Neural cell (in vitro differentiated cells): ENCODE data around the gene MED13L. TPM values are rescaled to one million over a fixed set of nuclear protein-coding genes. Genes with fewer than 3 reads are reported as not detected.

Source experiments
- H2AFZ ChIP-seq: fragments of 200-600, 300-800 bp; sonication (generic), shearing (Covaris generic); 2 replicates; pipeline ENCODE4 v1.6.0; 2014; ENCODE audit warnings: low read depth, mild to moderate bottlenecking, antibody characterized with exemption, low read length, moderate library complexity
- H3F3A ChIP-seq: fragments of 200-600 bp; shearing (Covaris generic); 2 replicates; pipeline ENCODE4 v1.6.1; 2016; ENCODE audit warnings: mild to moderate bottlenecking, moderate library complexity, mixed read lengths, antibody characterized with exemption, low read length; ENCODE audit not compliant: insufficient read depth, poor library complexity, severe bottlenecking
- H3K27ac ChIP-seq: fragments of 200-600, 300-800 bp; sonication (generic), shearing (Covaris generic); 2 replicates; pipeline ENCODE4 v1.5.1; 2014; ENCODE audit warnings: mild to moderate bottlenecking, low read length, moderate library complexity
- H3K27me3 ChIP-seq: fragments of 300-800, 200-600 bp; sonication (generic), shearing (Covaris generic); 2 replicates; pipeline ENCODE4 v1.6.0; 2014; ENCODE audit warnings: mild to moderate bottlenecking, low read depth, low read length, moderate library complexity; ENCODE audit not compliant: insufficient read depth
- H3K36me3 ChIP-seq: fragments of 300-800, 200-600 bp; sonication (generic), shearing (Covaris generic); 2 replicates; pipeline ENCODE4 v1.5.1; 2014; ENCODE audit warnings: mild to moderate bottlenecking, antibody characterized with exemption, low read length, moderate library complexity; ENCODE audit not compliant: insufficient read depth
- H3K4me2 ChIP-seq: fragments of 300-800, 200-600 bp; sonication (generic), shearing (Covaris generic); 2 replicates; pipeline ENCODE4 v1.6.0; 2014; ENCODE audit warnings: mild to moderate bottlenecking, low read length
- H3K4me3 ChIP-seq: fragments of 300-800, 200-600 bp; sonication (generic), shearing (Covaris generic); 2 replicates; pipeline ENCODE4 v1.5.1; 2014; ENCODE audit warnings: mild to moderate bottlenecking, low read length, moderate library complexity
- H3K79me2 ChIP-seq: fragments of 200-600 bp; shearing (Covaris generic); replicated peaks from 2 replicates; pipeline ENCODE4 v1.6.0; 2014; ENCODE audit warnings: mild to moderate bottlenecking, low read length, moderate library complexity; ENCODE audit not compliant: insufficient read depth
- H3K9ac ChIP-seq: fragments of 300-800, 200-600 bp; sonication (generic), shearing (Covaris generic); 2 replicates; pipeline ENCODE4 v1.6.1; 2016; ENCODE audit warnings: mild to moderate bottlenecking, low read length, mixed read lengths
- H3K9me2 ChIP-seq: fragments of 200-600 bp; shearing (Covaris generic); 2 replicates; pipeline ENCODE4 v1.6.1; 2016; ENCODE audit warnings: mild to moderate bottlenecking, low read length, mixed read lengths; ENCODE audit not compliant: insufficient read depth
- H3K9me3 ChIP-seq: fragments of 200-600, 300-800 bp; sonication (generic), shearing (Covaris generic); 2 replicates; pipeline ENCODE4 v1.6.1; 2016; ENCODE audit warnings: mild to moderate bottlenecking, mixed run types, low read length, moderate library complexity, mixed read lengths
- H4K20me1 ChIP-seq: fragments of 200-600 bp; shearing (Covaris generic); 2 replicates; pipeline ENCODE4 v1.6.1; 2016; ENCODE audit warnings: mild to moderate bottlenecking, mixed run types; ENCODE audit not compliant: insufficient read depth
- EP300 ChIP-seq: fragments of 450-650 bp; conservative IDR thresholded peaks from 2 replicates; pipeline ENCODE4 v1.6.1; 2014; ENCODE audit warnings: antibody characterized with exemption, mild to moderate bottlenecking, moderate library complexity; ENCODE audit not compliant: poor library complexity, severe bottlenecking
- EZH2 ChIP-seq: fragments of 200-600, 300-800 bp; shearing (Covaris generic), sonication (generic); IDR thresholded peaks from 2 replicates; pipeline ENCODE4 v1.6.1; 2014; ENCODE audit warnings: antibody characterized with exemption, low read length, borderline replicate concordance, mild to moderate bottlenecking; ENCODE audit not compliant: insufficient read depth, poor library complexity, severe bottlenecking
- MXI1 ChIP-seq: fragments of 450-650 bp; conservative IDR thresholded peaks from 2 replicates; pipeline ENCODE4 v1.6.1; 2014; ENCODE audit warnings: antibody characterized with exemption, mild to moderate bottlenecking; ENCODE audit not compliant: poor library complexity, severe bottlenecking
- POLR2AphosphoS5 ChIP-seq: IDR thresholded peaks from 2 replicates; pipeline ENCODE4 v1.6.1; 2012
- RAD21 ChIP-seq: fragments of 450-650 bp; conservative IDR thresholded peaks from 2 replicates; pipeline ENCODE4 v1.6.1; 2014; ENCODE audit warnings: antibody characterized with exemption, mild to moderate bottlenecking, moderate library complexity
- REST ChIP-seq: IDR thresholded peaks from 2 replicates; pipeline ENCODE4 v1.6.1; 2012; ENCODE audit warnings: borderline replicate concordance
- polyA plus RNA-seq: library from polyadenylated mRNA; depleted of rRNA; stranded (reverse); fragments of >200 nt; gene quantifications from 2 replicates; pipeline ENCODE4 v1.2.3, GENCODE V29; 2014

Gene MED13L
- polyA plus RNA-seq, 1 donor from 2014 or later, result 38.9 TPM

GRCh38 chr12:116090516-116090915 is 187.0 kb downstream of the MED13L start:
- TF ChIP-seq MXI1, result no peak
- no peak for TF ChIP-seq REST
- H3K27ac ChIP-seq, result no peak overlapping the region
- H4K20me1 ChIP-seq, result no peaks in the 10 kb centered on the region
- no peaks in the 10 kb centered on the region for H3K27me3 ChIP-seq
- no peak overlapping the region for H2AFZ ChIP-seq
- no peaks in the 10 kb centered on the region for H3K9me2 ChIP-seq
- no peak overlapping the region for H3K4me2 ChIP-seq
- no peak overlapping the region for H3K4me3 ChIP-seq
- H3K9me3 ChIP-seq, result no peaks in the 10 kb centered on the region
- no peaks in the 10 kb centered on the region for H3K36me3 ChIP-seq
- H3K79me2 ChIP-seq, result no peaks in the 10 kb centered on the region
- peaks cover 2% of the 10 kb centered on the region for H3F3A ChIP-seq
- no peak overlapping the region for H3K9ac ChIP-seq

GRCh38 chr12:116089080-116089479 is 188.4 kb downstream of the MED13L start:
- Histone ChIP-seq H3K9me3 (no peaks in the 10 kb centered on the region), H2AFZ (no peak overlapping the region), H3K27me3 (no peaks in the 10 kb centered on the region), H3K9ac (no peak overlapping the region), H3K36me3 (no peaks in the 10 kb centered on the region), H3F3A (peaks cover 2% of the 10 kb centered on the region), H3K9me2 (no peaks in the 10 kb centered on the region), H3K27ac (no peak overlapping the region), H3K4me2 (no peak overlapping the region), H3K79me2 (no peaks in the 10 kb centered on the region), H4K20me1 (no peaks in the 10 kb centered on the region), H3K4me3 (no peak overlapping the region)
- TF ChIP-seq RAD21 (no peak), EP300 (no peak), REST (no peak), POLR2AphosphoS5 (no peak)

- no peaks in the 10 kb centered on the region for H3K79me2 ChIP-seq
- TF ChIP-seq RAD21, result no peak
- no peak for TF ChIP-seq EZH2
- no peak overlapping the region for H3K27ac ChIP-seq
- H3K36me3 ChIP-seq, result no peaks in the 10 kb centered on the region
- H3K4me2 ChIP-seq, result no peak overlapping the region
- no peak overlapping the region for H2AFZ ChIP-seq
- no peaks in the 10 kb centered on the region for H3K9me3 ChIP-seq
- no peaks in the 10 kb centered on the region for H4K20me1 ChIP-seq
- no peaks in the 10 kb centered on the region for H3K9me2 ChIP-seq
- H3K9ac ChIP-seq, result no peak overlapping the region
- no peaks in the 10 kb centered on the region for H3F3A ChIP-seq
- no peak overlapping the region for H3K4me3 ChIP-seq
- H3K27me3 ChIP-seq, result no peaks in the 10 kb centered on the region
These were observed 189.5 kb downstream of the MED13L start for GRCh38 chr12:116087962-116088361.
